COLO668 (cell line): ENCODE measurements around the gene SASH1.

ENCODE experiments used
- DNase-seq: peaks from one replicate; lab custom pipeline; 2025; ENCODE audit not compliant: unreplicated experiment; lab: John Stamatoyannopoulos, UW

The SASH1 gene

DNA sequence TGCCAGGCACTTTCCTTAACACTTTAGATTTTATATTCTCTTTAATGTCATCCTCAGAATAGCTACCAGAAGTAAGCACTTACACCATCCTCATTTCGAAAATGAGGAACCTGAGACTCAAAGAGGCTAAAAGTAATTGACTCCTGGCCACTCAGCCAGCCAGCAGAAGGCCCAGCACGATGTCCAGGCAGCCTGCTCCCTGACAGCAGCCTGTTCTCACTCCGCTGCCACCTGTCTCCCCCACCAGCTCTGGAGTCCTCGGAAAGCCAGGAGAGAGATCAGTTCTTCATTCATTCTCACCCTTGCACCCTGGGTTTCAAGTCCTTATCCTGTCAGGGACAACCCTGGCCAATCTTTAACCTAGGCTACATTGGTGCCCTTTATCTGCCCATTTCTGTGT, 174.0 kb downstream of the SASH1 start:
- no peak for DNase-seq

DNA sequence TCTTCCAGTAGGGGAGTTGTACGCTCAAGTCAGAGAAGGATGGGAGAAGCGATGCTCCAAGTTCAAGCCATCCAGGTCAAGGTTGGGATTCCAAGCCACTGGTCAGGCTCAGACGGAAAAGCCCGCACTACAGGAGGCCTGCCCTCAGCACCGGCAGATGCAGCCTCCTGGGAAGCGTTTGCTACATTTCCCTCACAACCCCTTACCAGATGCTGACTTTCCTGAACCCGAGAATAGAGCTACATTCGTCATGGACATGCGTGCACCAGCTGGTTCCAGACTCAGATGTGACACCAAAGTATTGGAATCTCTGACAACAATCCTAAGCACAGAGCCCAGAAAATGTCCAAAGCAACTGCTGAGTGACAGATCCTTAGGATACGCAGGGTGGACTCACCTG, 174.8 kb downstream of the SASH1 start:
- no peak for DNase-seq

DNA sequence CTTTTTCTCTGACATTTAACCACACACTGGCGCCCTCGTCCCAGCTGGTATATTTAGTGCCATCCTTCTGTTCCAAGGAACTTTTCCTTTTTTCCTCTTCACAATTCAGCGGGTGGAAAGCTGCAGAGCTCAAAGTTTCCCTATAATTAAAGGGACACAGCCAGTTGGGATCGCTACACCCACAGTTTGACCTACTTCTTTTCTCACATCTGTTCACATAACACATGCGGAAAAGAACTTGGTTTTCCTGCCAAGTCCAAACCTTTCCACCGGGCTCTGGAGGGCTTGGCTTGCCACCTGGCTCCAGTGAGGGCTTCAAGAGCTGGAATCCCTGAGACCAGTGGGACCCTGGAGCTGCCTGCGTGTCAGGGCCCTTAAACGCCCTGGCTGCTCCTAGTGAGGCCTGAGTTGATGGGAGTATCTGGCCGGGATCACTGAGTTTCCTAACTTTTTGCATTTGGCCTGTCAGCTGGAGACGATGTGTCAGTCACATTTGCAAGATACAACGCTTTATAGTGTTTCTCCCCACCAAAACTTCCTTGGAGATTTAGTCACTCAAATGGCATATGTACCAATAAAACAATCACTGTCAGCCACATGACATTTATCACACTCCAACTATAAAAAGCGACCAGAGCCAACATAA, 176.0 kb downstream of the SASH1 start:
- no peak for DNase-seq

DNA sequence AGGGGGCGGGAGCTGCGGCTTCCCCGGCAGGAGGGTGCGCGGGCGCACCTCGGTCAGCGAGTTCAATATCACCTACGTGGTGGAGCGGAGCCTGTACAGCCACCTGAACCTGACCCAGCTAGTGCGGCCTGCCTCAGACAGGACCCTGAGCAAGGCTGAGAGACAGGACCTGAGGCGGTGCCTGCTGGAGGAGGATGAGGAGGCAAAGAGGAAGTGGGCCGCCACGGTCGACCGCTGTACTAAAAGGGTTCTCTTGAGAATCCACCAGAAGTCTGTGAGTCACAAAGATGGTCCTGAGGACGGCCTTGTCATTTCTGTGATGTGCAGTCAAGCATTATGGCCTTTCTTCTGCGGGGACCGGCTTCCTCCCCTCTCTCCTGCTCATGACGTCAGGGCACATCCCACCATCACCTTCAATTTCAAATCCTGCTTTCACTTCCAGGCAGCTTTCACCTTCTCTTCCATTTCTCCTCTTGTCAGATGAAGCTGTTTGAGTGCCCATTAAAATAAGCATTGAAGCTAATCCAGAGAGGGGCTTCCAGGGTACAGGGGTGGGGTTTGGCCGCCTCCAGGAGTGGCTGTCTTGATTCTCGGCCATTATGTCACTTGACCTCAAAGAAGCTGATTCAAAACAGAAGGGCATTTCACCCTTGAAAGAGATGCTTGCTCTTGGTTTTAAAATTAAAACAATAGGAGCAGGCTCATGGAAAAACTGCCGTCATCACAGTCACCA, 177.6 kb downstream of the SASH1 start:
- no peak for DNase-seq

DNA sequence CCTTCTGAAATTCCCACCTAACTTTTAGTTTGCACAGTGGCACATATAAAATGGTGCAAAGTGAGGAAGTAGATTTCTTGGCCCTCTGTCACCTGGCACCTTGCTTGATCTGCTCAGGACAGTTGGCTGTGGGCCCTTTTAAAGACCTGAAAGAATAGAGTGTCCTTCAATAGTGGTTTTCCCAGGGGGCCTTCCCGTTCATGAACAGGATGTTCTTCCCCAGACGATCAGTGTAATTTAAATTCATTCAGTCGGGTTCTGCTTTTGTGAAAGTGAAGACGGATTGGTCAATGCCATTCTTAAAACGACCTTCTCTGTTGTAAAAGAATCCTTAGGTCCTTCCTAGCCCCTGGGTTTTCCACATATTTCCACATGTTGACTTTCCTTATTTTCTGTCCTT, 178.5 kb downstream of the SASH1 start:
- DNase-seq, result no peak

DNA sequence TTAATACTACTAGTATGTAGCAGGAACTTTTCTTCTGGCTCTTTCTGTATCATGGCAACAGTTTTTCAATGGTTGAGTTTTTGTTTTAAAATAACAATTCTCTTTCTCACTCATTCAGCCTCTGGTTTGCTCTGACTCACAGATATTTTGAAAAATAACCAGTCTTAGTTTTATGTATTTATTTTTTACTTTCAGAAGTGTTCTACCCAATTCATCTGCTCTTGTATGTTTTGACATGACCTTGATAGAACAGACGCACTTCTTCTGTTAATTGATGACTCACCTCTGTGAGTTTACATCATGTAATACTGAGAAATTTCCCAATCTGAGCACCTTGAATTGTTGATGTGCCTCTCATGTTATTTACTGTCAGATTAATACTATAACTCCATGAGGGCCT, 178.9 kb downstream of the SASH1 start:
- no peak for DNase-seq

DNA sequence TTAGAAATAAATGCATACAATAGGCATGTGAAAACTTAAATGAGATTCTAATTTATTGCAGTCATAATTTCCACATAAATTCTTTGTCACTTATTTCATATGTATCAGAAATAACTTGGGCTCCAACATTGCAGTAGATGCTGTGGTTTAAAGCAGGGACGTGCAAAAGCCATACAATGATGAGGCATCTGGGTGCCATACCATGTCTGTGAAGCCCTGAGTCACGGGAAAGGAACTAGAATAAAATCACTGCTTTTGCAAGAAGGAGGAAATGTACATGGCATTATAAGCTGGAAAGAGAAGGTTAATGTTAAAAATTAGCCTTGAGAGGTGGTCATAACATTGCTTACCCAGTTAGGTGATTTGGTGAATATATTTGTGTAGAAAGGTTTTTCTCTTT, 180.4 kb downstream of the SASH1 start:
- no peak for DNase-seq

DNA sequence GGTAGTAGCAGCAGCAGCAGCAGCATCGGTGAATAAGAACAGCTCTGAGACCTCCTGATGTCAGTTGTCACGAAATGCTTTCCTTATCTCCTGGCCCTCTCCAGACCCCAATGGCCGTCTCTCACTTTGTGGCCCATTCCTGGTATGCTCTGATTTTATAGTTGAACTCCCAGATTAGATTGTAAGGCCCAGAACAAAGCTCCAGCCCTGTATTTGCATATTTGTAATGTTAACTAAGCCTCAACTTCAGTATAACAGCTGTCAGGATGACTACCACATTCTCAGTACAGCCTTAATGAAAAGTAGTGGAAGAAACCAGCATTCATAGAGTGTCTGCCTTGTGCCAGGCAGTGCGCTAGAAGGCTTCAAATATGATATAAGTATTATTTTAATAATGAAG, 180.9 kb downstream of the SASH1 start:
- no peak for DNase-seq

DNA sequence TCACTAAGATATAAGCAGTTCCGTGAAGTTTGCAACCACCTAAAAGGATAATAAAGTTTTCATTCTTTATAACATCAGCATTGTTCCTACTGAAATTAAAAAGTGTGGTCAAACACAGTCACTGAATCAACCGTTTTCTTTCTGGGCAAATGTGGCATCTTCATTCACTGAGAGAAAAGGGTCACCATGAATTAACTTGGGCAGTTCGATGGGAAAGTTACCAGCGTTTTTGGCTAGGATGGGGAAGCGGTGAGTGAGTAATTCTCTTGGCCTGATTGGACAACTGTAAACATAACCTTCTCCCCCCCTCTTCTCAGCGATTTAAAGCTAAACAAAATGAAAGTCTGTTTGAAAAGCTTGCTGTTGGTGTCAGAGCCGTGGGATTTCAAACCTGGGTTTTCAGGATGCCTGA, 181.8 kb downstream of the SASH1 start:
- DNase-seq, result no peak

DNA sequence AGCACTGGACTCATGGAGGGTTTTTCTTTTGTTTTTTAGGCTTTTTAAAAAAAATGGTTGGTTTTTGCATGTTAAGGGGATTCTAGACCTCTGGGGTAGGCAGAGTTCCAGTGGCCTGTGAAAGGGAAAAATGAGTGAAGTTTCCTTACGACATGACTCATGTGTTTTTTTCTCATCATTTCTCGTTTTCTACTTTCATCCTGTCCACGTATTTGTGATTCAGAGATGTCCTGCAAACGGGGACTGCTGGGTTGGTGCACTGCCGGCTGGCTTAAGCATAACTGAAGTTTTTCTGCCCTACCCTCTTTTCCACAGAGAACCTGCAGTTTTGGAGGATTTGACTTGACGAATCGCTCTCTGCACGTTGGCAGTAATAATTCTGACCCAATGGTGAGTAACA, 182.3 kb downstream of the SASH1 start:
- DNase-seq, result no peak

DNA sequence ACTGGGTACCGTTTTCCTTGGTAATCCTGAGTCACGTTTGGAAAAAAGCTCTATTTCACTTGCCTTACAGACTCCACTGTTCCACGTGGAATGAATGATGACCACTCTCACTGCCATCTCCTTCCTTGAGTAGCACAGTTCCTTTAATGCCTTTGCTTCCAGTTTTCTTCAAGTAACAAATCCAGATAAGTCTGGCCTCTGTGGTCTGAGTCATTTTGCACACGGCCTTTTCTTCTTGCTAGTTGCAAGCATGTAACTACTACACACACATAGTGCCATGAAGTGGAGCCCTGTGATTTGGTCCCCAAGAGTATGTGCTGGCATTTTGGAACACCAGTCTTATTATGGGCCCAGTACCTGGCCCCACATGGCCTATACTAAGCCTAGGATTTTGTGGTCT, 182.8 kb downstream of the SASH1 start:
- DNase-seq, result no peak

DNA sequence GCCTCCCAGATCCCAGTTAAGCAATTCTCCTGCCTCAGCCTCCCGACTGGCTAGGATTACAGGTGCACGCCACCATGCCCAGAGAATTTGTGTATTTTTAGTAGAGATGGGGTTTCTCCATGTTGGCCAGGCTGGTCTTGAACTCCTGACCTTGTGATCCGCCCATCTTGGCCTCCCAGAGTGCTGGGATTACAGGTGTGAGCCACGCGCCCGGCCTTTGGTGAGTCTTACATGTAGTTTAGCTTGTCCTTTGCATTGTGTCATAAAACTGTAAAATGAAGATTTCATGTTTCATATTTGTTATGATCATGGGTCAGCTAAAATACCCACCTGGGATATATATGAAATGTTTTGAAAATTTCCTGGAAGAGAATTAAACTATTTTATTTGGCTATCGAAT, 183.5 kb downstream of the SASH1 start:
- no peak for DNase-seq

DNA sequence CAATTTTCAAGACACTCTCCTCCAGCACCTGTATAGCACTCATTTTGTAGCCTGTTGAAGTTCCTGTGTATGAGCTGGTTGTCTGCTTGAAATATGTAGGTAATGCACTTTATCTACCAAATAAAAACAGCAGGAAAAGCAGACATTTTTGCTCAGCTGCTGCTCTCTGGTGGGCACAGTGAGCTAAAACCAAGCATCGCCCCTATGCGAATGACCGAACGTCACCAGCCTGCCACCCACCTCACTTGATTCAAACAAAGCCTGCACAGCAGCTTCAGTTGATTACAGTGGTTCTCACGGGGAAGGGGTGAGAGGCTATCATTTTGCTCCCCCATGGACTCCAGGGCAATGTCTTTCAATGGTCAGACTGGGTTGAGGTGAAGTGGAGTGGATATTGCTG, 185.7 kb downstream of the SASH1 start:
- no peak for DNase-seq

DNA sequence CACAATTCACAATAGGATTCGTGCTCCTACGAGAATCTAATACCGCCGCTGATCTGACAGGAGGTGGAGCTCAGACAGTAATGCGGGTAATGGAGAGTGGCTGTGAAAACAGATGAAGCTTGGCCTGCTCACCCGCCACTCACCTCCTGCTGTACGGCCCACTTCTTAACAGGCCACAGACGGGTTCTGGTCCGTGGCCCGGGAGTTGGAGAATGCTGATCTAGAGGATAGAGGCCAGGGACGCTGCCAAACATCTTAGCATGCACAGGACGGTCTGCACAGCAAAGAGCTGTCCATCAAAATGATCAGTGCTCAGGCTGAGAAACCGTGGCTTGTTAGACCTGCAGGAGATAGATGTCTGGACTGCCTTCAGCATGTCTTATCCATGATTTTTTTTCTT, 186.4 kb downstream of the SASH1 start:
- DNase-seq, result no peak

DNA sequence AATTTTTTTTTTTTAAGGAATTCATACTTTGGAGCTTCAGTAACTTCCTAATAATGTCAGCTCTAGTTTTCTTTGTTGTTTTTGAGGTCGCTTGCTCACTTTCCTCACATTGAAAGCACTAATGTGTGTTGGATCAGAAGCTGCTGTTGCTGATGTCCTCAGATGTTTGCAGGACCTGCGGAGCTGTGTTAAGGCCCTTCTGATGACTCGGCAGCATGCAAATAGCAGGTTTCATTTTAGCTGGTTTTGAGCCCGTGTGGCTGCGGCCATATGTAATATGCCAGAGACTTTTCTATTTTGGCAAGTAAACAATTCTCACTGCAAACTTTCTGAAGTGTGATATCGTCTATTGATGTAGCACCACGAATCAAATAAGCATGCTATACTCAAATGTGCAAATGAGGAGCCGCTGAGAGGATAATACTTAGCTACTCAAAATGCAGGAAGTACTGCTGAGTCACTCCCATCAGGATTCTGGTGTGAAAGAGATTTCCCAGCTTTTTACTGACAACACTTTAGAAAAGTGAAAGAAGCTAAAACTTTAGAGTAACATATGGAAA, 187.8 kb downstream of the SASH1 start:
- no peak for DNase-seq

DNA sequence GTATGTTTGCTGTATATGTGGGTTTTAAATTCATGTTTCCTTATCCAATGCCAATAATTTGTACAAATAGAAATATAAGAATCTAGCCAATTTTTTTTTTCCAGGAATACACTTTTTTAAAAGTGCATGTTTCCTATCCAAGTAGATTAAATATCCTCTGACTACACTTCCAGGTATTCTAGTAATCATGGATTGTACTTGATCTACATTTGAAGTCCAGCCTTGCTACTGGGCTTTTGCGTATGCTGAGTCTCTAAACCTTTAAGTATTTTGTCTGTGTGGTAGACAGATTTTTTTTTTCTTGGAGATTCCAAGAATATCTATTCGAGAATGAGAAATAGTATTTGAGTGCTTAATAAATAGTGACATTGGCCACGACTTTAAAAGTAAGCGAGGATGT, 188.3 kb downstream of the SASH1 start:
- no peak for DNase-seq

DNA sequence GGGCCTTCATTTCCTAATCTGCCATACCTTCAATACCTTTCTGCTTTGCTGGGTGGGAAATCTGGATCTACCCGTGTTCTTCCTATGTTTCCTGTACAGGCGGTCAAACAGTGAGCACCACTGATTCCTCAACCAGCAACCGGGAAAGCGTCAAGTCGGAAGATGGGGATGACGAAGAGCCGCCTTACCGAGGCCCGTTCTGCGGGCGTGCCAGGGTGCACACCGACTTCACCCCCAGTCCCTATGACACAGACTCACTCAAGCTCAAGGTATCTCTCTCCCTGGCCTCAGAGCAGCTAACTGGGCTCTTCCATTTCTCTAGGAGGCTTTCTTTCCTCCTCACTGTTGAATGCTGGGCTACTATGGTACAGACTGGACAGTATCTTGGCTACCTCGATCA, 190.1 kb downstream of the SASH1 start:
- DNase-seq, result no peak

DNA sequence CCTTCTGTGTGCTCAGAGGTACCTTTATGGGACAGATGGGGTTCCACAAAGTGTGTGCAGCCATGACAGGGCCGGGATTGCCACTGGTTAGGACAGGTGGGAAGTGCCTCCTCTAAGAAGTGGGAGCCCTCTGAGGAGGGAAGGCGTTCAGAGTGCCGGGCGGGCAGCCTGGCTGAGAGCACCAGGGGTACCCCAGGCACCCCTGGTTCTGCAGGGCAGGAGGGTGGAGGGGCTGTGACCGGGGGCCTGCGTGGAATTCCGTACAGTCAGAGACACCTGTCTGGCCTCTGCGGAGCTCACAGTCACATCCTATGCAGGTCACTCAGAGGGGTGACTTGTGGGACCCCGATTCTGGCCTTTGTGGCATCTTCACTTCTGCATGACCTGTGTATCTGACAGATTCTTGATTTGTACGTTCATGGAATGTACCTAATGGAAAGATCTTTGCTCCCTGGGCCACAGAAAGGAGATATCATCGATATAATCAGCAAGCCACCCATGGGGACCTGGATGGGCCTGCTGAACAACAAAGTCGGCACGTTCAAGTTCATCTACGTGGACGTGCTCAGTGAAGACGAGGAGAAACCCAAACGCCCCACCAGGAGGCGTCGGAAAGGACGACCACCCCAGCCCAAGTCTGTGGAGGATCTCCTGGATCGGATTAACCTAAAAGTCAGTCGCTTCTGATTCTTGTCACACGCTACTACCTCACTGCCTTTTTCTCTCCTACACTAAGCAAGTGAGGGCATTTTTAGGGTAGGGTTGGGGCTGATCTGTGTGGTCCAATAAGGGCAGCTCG, 190.9 kb downstream of the SASH1 start:
- DNase-seq, result no peak

DNA sequence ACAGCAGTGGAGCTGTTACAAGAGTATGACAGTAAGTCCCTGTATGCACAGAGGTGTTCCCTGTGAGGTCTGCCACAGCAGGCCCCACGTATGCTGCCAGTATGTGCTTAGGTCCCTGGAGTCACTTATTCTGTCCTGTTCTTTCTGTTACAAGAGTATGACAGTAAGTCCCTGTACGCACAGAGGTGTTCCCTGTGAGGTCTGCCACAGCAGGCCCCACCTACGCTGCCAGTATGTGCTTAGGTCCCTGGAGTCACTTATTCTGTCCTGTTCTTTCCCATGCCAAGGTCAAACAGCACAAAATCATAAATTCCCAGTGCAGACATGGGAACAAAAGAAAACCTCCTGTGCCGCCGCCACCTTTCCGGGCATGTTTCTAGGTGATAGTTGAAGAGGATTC, 192.2 kb downstream of the SASH1 start:
- no peak for DNase-seq

DNA sequence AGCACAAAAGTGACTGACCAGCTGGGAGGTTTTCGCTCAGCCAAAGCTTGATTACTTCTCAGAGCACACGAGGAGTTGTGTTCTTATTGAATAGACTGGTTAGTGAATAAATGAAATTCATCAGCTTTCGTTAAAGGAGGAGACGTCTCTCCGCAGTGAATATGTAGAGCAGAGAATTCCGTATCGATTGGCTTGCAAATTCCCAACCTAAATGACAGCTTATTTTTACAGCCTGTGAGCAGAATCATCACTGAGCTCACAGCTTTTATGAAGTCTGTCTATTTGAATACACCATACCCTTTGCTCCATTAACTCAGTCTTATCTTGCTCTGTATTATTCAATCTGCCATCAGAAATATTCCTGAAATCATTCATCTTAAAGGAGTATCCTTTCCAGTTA, 192.7 kb downstream of the SASH1 start:
- DNase-seq, result no peak

DNA sequence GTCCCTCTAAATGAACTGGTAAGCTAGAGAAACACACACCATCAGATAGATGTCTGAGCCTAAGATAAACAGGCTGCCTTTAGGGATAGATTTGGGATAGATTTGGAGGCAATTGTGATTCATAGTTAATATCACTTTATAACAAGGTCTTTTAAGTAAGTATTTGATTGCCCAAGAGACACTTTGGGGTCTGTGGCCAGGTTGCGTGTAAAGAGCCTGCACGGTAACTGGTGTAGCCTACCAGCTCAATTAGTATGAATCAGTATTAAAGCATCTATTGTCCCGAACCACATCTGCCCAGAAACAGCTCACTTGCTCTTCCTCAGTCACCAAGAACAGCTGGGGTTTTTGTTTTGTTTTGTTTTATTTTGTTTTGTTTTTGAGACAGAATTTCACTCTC, 193.3 kb downstream of the SASH1 start:
- DNase-seq, result no peak
